H9 (cell line): Measurements from ENCODE around the gene AP4M1. TPM values are rescaled to one million over a fixed set of nuclear protein-coding genes. Genes with fewer than 3 reads are reported as not detected.

Source experiments
- DNase-seq: peaks from one replicate; pipeline ENCODE4 v3.0.0-alpha.2; 2017
- H2AFZ ChIP-seq: one replicate; pipeline ENCODE4 v1.6.1; 2013; ENCODE audit warnings: mild to moderate bottlenecking, low read length, control low read depth, moderate library complexity
- H2AK5ac ChIP-seq: 2 replicates; pipeline ENCODE4 v1.6.1; 2013; ENCODE audit warnings: low read length, control low read depth, mixed read lengths; ENCODE audit not compliant: insufficient read length
- H2BK120ac ChIP-seq: one replicate; pipeline ENCODE4 v1.6.1; 2013; ENCODE audit warnings: low read depth, mild to moderate bottlenecking, low read length, control low read depth, inconsistent platforms; ENCODE audit not compliant: poor library complexity, severe bottlenecking
- H2BK12ac ChIP-seq: 2 replicates; pipeline ENCODE4 v1.6.1; 2013; ENCODE audit warnings: low read length, control low read depth, mixed read lengths, low read depth; ENCODE audit not compliant: insufficient read length
- H2BK15ac ChIP-seq: 2 replicates; pipeline ENCODE4 v1.6.1; 2013; ENCODE audit warnings: low read depth, low read length, control low read depth
- H2BK20ac ChIP-seq: one replicate; pipeline ENCODE4 v1.6.1; 2013; ENCODE audit warnings: low read depth, mild to moderate bottlenecking, low read length, control low read depth, inconsistent platforms; ENCODE audit not compliant: poor library complexity, severe bottlenecking
- H2BK5ac ChIP-seq: 2 replicates; pipeline ENCODE4 v1.6.1; 2013; ENCODE audit warnings: low read length, control low read depth, mixed read lengths; ENCODE audit not compliant: insufficient read length
- H3K14ac ChIP-seq: 2 replicates; pipeline ENCODE4 v1.6.1; 2013; ENCODE audit warnings: low read length, control low read depth; ENCODE audit not compliant: insufficient read depth
- H3K18ac ChIP-seq: 2 replicates; pipeline ENCODE4 v1.6.1; 2013; ENCODE audit warnings: low read depth, mild to moderate bottlenecking, mixed read lengths, low read length, control low read depth; ENCODE audit not compliant: insufficient read length
- H3K23ac ChIP-seq: 2 replicates; pipeline ENCODE4 v1.6.1; 2013; ENCODE audit warnings: low read length, control low read depth, mixed read lengths, low read depth; ENCODE audit not compliant: insufficient read length
- H3K23me2 ChIP-seq: 2 replicates; pipeline ENCODE4 v1.6.1; 2013; ENCODE audit warnings: low read depth, mild to moderate bottlenecking, mixed read lengths, low read length, control low read depth; ENCODE audit not compliant: insufficient read length, poor library complexity, severe bottlenecking
- H3K27ac ChIP-seq: 2 replicates; pipeline ENCODE4 v1.5.1; 2013; ENCODE audit warnings: low read length, control low read depth, mixed read lengths, low read depth; ENCODE audit not compliant: insufficient read length
- H3K27me3 ChIP-seq: 2 replicates; pipeline ENCODE4 v1.6.1; 2013; ENCODE audit warnings: low read length, control low read depth, inconsistent platforms; ENCODE audit not compliant: insufficient read depth
- H3K4ac ChIP-seq: 2 replicates; pipeline ENCODE4 v1.6.1; 2013; ENCODE audit warnings: low read depth, mild to moderate bottlenecking, control low read depth, inconsistent platforms, low read length, moderate library complexity
- H3K4me1 ChIP-seq: 2 replicates; pipeline ENCODE4 v1.6.1; 2013; ENCODE audit warnings: low read length, control low read depth, inconsistent platforms; ENCODE audit not compliant: insufficient read depth
- H3K4me2 ChIP-seq: 2 replicates; pipeline ENCODE4 v1.6.1; 2013; ENCODE audit warnings: low read length, control low read depth, mixed read lengths; ENCODE audit not compliant: insufficient read length, insufficient read depth
- H3K56ac ChIP-seq: 2 replicates; pipeline ENCODE4 v1.6.1; 2013; ENCODE audit warnings: low read depth, mild to moderate bottlenecking, mixed read lengths, low read length, control low read depth; ENCODE audit not compliant: insufficient read length
- H3K79me1 ChIP-seq: 2 replicates; pipeline ENCODE4 v1.6.1; 2013; ENCODE audit warnings: low read depth, mild to moderate bottlenecking, moderate library complexity, low read length, control low read depth, inconsistent platforms; ENCODE audit not compliant: insufficient read depth, poor library complexity, severe bottlenecking
- H3K79me2 ChIP-seq: 2 replicates; pipeline ENCODE4 v1.6.1; 2013; ENCODE audit warnings: low read length, control low read depth, inconsistent platforms; ENCODE audit not compliant: insufficient read depth
- H3K9ac ChIP-seq: 2 replicates; pipeline ENCODE4 v1.6.1; 2013; ENCODE audit warnings: low read length, control low read depth, mixed read lengths; ENCODE audit not compliant: insufficient read length; ENCODE audit errors: extremely low read depth
- H3K9me3 ChIP-seq: one replicate; pipeline ENCODE4 v1.6.1; 2013; ENCODE audit warnings: low read depth, low read length, inconsistent platforms; ENCODE audit not compliant: control insufficient read depth
- H3T11ph ChIP-seq: one replicate; pipeline ENCODE4 v1.6.1; 2013; ENCODE audit warnings: mild to moderate bottlenecking, low read length, control low read depth, inconsistent platforms
- H4K20me1 ChIP-seq: one replicate; pipeline ENCODE4 v1.6.1; 2013; ENCODE audit not compliant: control insufficient read depth, insufficient read length, insufficient read depth
- H4K5ac ChIP-seq: 2 replicates; pipeline ENCODE4 v1.6.1; 2013; ENCODE audit warnings: low read depth, mild to moderate bottlenecking, mixed read lengths, low read length, control low read depth; ENCODE audit not compliant: insufficient read length
- H4K8ac ChIP-seq: replicated peaks from 2 replicates; pipeline ENCODE4 v1.6.1; 2013; ENCODE audit warnings: low read length, control low read depth, mixed read lengths, low read depth; ENCODE audit not compliant: insufficient read length
- H4K91ac ChIP-seq: 2 replicates; pipeline ENCODE4 v1.6.1; 2013; ENCODE audit warnings: low read depth, mild to moderate bottlenecking, moderate library complexity, mixed read lengths, low read length, control low read depth; ENCODE audit not compliant: insufficient read length
- H3K27ac Mint-ChIP-seq, 3 experiments: 2 replicates in 2 of 3; 3 replicates in 1 of 3; pipeline ENCODE4 v1.8.0; 2020 to 2021; ENCODE audit warnings: mixed read lengths in 3 of 3, mild to moderate bottlenecking in 1 of 3, moderate library complexity in 1 of 3
- H3K27me3 Mint-ChIP-seq: 2 replicates; pipeline ENCODE4 v1.8.0; 2021; ENCODE audit warnings: low read depth, mild to moderate bottlenecking, moderate library complexity, mixed read lengths
- H3K36me3 Mint-ChIP-seq, 3 experiments: 2 replicates in 2 of 3; 3 replicates in 1 of 3; pipeline ENCODE4 v1.8.0; 2020 to 2021; ENCODE audit warnings: low read depth in 3 of 3, mixed read lengths in 3 of 3; ENCODE audit not compliant: insufficient read depth in 1 of 3
- H3K4me1 Mint-ChIP-seq, 2 experiments: 2 replicates each; pipeline ENCODE4 v1.8.0; 2020; ENCODE audit warnings: mixed read lengths in 2 of 2
- H3K4me3 Mint-ChIP-seq, 2 experiments: 2 replicates in 1 of 2; 3 replicates in 1 of 2; pipeline ENCODE4 v1.8.0; 2020 to 2021; ENCODE audit warnings: mild to moderate bottlenecking in 2 of 2, mixed read lengths in 2 of 2, moderate library complexity in 1 of 2
- H3K9me3 Mint-ChIP-seq, 2 experiments: 2 replicates in 1 of 2; 3 replicates in 1 of 2; pipeline ENCODE4 v1.8.0; 2020; ENCODE audit warnings: mild to moderate bottlenecking in 2 of 2, mixed read lengths in 2 of 2, moderate library complexity in 1 of 2
- CTCF ChIP-seq: fragments of 200-600 bp; sonication (generic); conservative IDR thresholded peaks from 3 replicates; pipeline ENCODE4 v1.8.0; 2021; ENCODE audit warnings: antibody characterized with exemption, mild to moderate bottlenecking
- WGBS: extraction: QIAGEN DNeasy Blood & Tissue Kit; methylation state at CpG from one replicate; pipeline ENCODE4 v1.1.7; 2013; ENCODE audit warnings: missing lambda C conversion rate, low lambda C conversion rate, mixed read lengths; ENCODE audit not compliant: insufficient read length; ENCODE audit errors: extremely low coverage; 5-methylcytosine and 5-hydroxymethylcytosine counted together
- total RNA-seq: library from RNA; stranded (reverse); gene quantifications from 2 replicates; pipeline ENCODE4 v1.2.1, GENCODE V29; 2021

AP4M1 gene
- total RNA-seq, 1 experiment from 2014 or later = 18.8 TPM

DNA sequence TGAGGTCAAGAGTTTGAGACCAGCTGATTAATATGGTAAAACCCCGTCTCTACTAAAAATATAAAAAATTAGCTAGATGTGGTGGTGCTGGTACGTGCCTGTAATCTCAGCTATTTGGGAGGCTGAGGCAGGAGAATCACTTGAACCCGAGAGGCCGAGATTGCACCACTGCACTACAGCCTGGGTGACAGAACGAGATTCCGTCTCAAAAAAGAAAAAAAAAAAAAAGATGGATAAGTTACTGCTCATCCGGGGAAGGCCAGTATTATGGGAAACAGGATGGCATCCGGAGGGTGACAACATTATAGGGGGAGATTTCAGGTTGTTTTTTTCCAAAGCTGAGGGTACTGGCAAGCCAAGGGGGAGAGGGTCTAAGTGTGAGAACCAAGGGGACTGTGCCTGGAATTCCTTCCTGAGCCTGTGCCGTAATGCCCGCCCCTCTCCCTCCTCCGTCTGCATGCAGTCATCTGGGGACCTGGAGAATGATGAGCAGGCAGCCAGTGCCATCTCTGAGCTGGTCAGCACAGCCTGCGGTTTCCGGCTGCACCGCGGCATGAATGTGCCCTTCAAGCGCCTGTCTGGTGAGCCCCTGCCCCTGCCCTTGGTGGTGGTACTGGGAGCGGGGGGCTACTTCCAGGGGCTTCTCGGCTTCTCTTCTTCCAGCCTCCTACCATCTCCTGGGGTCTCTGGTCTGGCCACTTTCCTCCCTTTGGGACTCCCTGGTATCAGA is 51.7 kb downstream of the AP4M1 start:
- no peak for DNase-seq
- no CpG with 5 or more reads among the region's 18 CpGs for WGBS
- no peak overlapping the region for H2BK5ac ChIP-seq
- H3K4me3 Mint-ChIP-seq = peak overlapping the region in 1 of 2 experiments; percentile 35; a peak in 1 of 5 replicates
- H4K91ac ChIP-seq = no peak overlapping the region
- no peak overlapping the region for H2AFZ ChIP-seq
- no peak overlapping the region for H4K5ac ChIP-seq
- H2AK5ac ChIP-seq = no peak overlapping the region
- H3K4ac ChIP-seq = no peak overlapping the region
- no peaks in the 10 kb centered on the region for H3K9me3 Mint-ChIP-seq
- H4K20me1 ChIP-seq = peaks cover 2% of the 10 kb centered on the region
- H3K79me1 ChIP-seq = peaks cover 2% of the 10 kb centered on the region
- no peaks in the 10 kb centered on the region; the same call in 1 of the 2 replicates for H3K27me3 Mint-ChIP-seq
- H3K36me3 Mint-ChIP-seq = peaks cover 26 to 66% (median 63%) of the 10 kb centered on the region in 3 experiments
- H3K27ac Mint-ChIP-seq = peak overlapping the region in 1 of 3 experiments; percentile 85; a peak in 2 of 7 replicates
- no peak overlapping the region for H3K14ac ChIP-seq
- no peak overlapping the region for H3K23ac ChIP-seq
- no peak overlapping the region for H3K27ac ChIP-seq
- H2BK120ac ChIP-seq = no peak overlapping the region
- TF ChIP-seq CTCF = no peak
- H3K27me3 ChIP-seq = no peaks in the 10 kb centered on the region
- no peak overlapping the region for H3K56ac ChIP-seq
- no peaks in the 10 kb centered on the region for H3K79me2 ChIP-seq
- no peaks in the 10 kb centered on the region for H3K9me3 ChIP-seq
- H2BK15ac ChIP-seq = no peak overlapping the region
- H3K4me1 ChIP-seq = no peaks in the 10 kb centered on the region; the same call in 1 of the 2 replicates
- H3K4me2 ChIP-seq = no peak overlapping the region
- H3K23me2 ChIP-seq = peaks cover 12% of the 10 kb centered on the region
- no peak overlapping the region for H2BK12ac ChIP-seq
- no peak overlapping the region for H3K9ac ChIP-seq
- no peak overlapping the region for H3K18ac ChIP-seq
- no peak overlapping the region for H4K8ac ChIP-seq
- no peak overlapping the region for H2BK20ac ChIP-seq
- H3K4me1 Mint-ChIP-seq = peaks cover 25 to 36% of the 10 kb centered on the region in 2 experiments
- H3T11ph ChIP-seq = no peak overlapping the region
